AG04450 (cell line): ENCODE data around the gene TRERF1. TPM values are rescaled to one million over a fixed set of nuclear protein-coding genes. Genes with fewer than 3 reads are reported as not detected.

Source experiments
- CTCF ChIA-PET: fragments of 300-600, 350-600 bp; formaldehyde crosslinking; extraction: SDS; loops from one replicate; lab custom pipeline; 2022; ENCODE audit warnings: antibody characterized with exemption, inconsistent platforms; lab: Charles Lee
- POLR2A ChIA-PET: fragments of 350-600 bp; formaldehyde crosslinking; extraction: SDS; loops from one replicate; lab custom pipeline; 2021; ENCODE audit warnings: antibody characterized with exemption, inconsistent platforms; lab: Yijun Ruan, JAX
- DNase-seq: peaks from one replicate; pipeline ENCODE4 v3.0.0-alpha.2; 2011; ENCODE audit warnings: low read depth, low spot score
- H3K27ac ChIP-seq: one replicate; pipeline ENCODE4 v1.5.1; 2012; ENCODE audit warnings: low read depth, low read length, control low read depth
- H3K27me3 ChIP-seq: one replicate; pipeline ENCODE4 v1.6.0; 2012; ENCODE audit warnings: low read length; ENCODE audit not compliant: control insufficient read depth, insufficient read depth
- H3K4me3 ChIP-seq: 2 replicates; pipeline ENCODE4 v1.5.1; 2011; ENCODE audit warnings: mild to moderate bottlenecking, low read depth, low read length, control low read depth
- H3K9me3 ChIP-seq: 2 replicates; pipeline ENCODE4 v1.5.1; 2012; ENCODE audit warnings: low read length; ENCODE audit not compliant: control insufficient read depth, insufficient read depth
- CTCF ChIP-seq: IDR thresholded peaks from 2 replicates; pipeline ENCODE4 v1.5.1; 2011; ENCODE audit warnings: low read depth, low read length, control low read depth, inconsistent platforms
- polyA plus RNA-seq: library from polyadenylated mRNA; depleted of rRNA; stranded (reverse); fragments of >200 nt; gene quantifications from 2 replicates; pipeline ENCODE4 v1.2.3, GENCODE V29; 2011

The TRERF1 gene
- polyA plus RNA-seq, 1 experiment = 7.3 TPM

GRCh38 chr6:42306439-42307140 lies 145.1 kb downstream of the TRERF1 start:
- Histone ChIP-seq H3K9me3 (no peaks in the 10 kb centered on the region), H3K27ac (no peak overlapping the region), H3K27me3 (no peaks in the 10 kb centered on the region), H3K4me3 (no peak overlapping the region)
- ChIA-PET POLR2A (interaction anchor here (0.6 kb wide), 1 partner anchor 180 kb away, joined by 5 read pairs; no protein-coding TSS in a partner anchor), CTCF (interaction anchor here (1.1 to 4.2 kb wide), 3 partner anchors 46 to 241 kb away, joined by 3 to 22 read pairs (median 5); no protein-coding TSS in a partner anchor)
- DNase-seq = no peak
- TF ChIP-seq CTCF = no peak

DNA sequence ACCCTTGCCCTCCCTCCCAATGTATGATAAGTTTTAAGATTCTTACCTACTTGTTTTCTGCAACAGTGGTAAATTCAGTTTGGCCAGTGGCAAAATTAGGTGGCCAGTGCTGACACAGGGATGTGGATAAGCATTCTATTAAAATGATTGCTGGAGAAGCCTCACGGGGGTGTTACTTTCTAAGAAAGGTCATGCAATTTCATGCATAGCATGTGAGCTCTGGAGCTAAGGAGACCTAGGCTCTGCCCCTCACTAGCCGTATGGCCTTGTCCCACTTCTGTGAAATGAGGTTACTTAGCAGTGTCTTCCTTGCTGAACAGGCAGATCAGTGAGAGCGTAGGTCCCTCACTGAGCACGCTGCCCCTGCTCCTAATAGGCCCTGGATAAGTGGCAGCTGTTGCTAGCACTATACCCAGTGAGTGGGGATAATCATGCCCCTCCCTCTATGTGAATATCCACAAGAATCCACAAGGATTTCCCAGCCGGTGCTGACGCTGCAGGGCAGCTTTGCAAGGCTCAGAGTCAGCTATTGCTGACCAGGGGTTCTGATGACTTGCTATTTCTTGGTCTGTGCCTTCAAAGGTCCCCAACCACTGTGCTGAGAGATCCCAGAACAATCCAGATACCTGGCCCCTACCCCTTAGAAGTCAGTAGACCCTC lies 147.5 kb downstream of the TRERF1 start:
- Histone ChIP-seq H3K27ac (peak overlapping the region; percentile 47), H3K27me3 (no peaks in the 10 kb centered on the region), H3K9me3 (no peaks in the 10 kb centered on the region), H3K4me3 (no peak overlapping the region)
- TF ChIP-seq CTCF = no peak
- ChIA-PET CTCF (interaction anchor here (1.7 kb wide), 1 partner anchor 243 kb away, joined by 6 read pairs; no protein-coding TSS in a partner anchor), POLR2A (interaction anchor here (1.0 kb wide), 1 partner anchor 10 kb away, joined by 3 read pairs; no protein-coding TSS in a partner anchor)
- DNase-seq = no peak

DNA sequence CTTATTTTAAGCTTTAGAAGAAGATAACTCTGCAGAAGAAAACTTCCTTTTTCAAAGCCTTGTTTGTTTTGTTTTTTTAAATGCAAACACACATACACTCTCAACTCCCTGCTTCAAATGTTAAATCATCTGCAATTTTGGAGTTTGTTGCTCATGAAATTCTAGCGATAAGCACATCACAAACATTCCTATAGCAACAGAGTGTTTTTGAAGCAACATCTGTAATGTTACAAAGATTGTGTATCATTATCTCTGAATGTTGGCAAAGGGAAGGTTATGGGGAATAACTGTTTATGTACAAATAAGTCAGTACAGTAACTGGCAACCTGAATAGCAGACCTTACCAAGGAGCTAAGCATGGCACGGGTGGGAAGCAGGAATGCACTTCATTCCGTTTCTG lies 149.3 kb downstream of the TRERF1 start:
- no peak for TF ChIP-seq CTCF
- Histone ChIP-seq H3K4me3 (no peak overlapping the region), H3K9me3 (no peaks in the 10 kb centered on the region), H3K27me3 (no peaks in the 10 kb centered on the region), H3K27ac (no peak overlapping the region)
- DNase-seq = no peak
- POLR2A ChIA-PET = no interaction called here
- CTCF ChIA-PET = interaction anchor here (1.5 kb wide), 2 partner anchors 42 to 230 kb away, joined by 3 to 5 read pairs; no protein-coding TSS in a partner anchor

GRCh38 chr6:42301986-42302385 lies 149.7 kb downstream of the TRERF1 start:
- H3K4me3 ChIP-seq = no peak overlapping the region
- no peak for DNase-seq

More at GRCh38 chr6:42301986-42302385, 149.7 kb downstream of the TRERF1 start:
- ChIA-PET CTCF (interaction anchor here (1.5 kb wide), 2 partner anchors 42 to 230 kb away, joined by 3 to 5 read pairs; no protein-coding TSS in a partner anchor), POLR2A (no interaction called here)
- TF ChIP-seq CTCF = no peak
- Histone ChIP-seq H3K27ac (no peak overlapping the region), H3K27me3 (no peaks in the 10 kb centered on the region), H3K9me3 (no peaks in the 10 kb centered on the region)
